Muscle of arm (tissue), 12 donors: ENCODE results near the gene RBM34. TPM values are rescaled to one million over a fixed set of nuclear protein-coding genes. Genes with fewer than 3 reads are reported as not detected.

Experiments used
- DNase-seq: peaks from one replicate; pipeline ENCODE4 v3.0.0-alpha.2; 2013
- polyA plus RNA-seq, 12 donors: library from polyadenylated mRNA; unstranded; fragments of 120-200 nt; gene quantifications; one replicate each; pipeline ENCODE4 v1.2.1, GENCODE V29; 2013; ENCODE audit not compliant: insufficient read length in 12 of 12

The RBM34 gene
- polyA plus RNA-seq, 12 donors, result 58.8 to 186 (median 63.8) TPM; not detected in 1

- no peak for DNase-seq
Observed at GRCh38 chr1:235158680-235159079, 2.4 kb downstream of the RBM34 start.

GRCh38 chr1:235157150-235157549, 3.9 kb downstream of the RBM34 start:
- no peak for DNase-seq

GRCh38 chr1:235156740-235157139, 4.3 kb downstream of the RBM34 start:
- DNase-seq, result no peak

- no peak for DNase-seq
Observed at GRCh38 chr1:235156265-235156664, 4.8 kb downstream of the RBM34 start.

GRCh38 chr1:235152235-235152634, 8.8 kb downstream of the RBM34 start:
- DNase-seq, result no peak

GRCh38 chr1:235151033-235151432, 10.0 kb downstream of the RBM34 start:
- DNase-seq, result no peak

GRCh38 chr1:235149824-235150223, 11.2 kb downstream of the RBM34 start:
- DNase-seq, result no peak

- DNase-seq, result no peak
Observed at GRCh38 chr1:235147269-235147668, 13.8 kb downstream of the RBM34 start.

GRCh38 chr1:235145639-235146038, 15.4 kb downstream of the RBM34 start:
- DNase-seq, result no peak

GRCh38 chr1:235142991-235143390, 18.1 kb downstream of the RBM34 start:
- DNase-seq, result no peak

GRCh38 chr1:235139315-235139714, 21.7 kb downstream of the RBM34 start:
- no peak for DNase-seq

- no peak for DNase-seq
Observed at GRCh38 chr1:235138821-235139220, 22.2 kb downstream of the RBM34 start.

GRCh38 chr1:235136111-235136510, 24.9 kb downstream of the RBM34 start:
- no peak for DNase-seq

- no peak for DNase-seq
Observed at GRCh38 chr1:235134171-235134570, 26.9 kb downstream of the RBM34 start.

GRCh38 chr1:235133086-235133485, 28.0 kb downstream of the RBM34 start:
- no peak for DNase-seq

GRCh38 chr1:235131961-235132360, 29.1 kb downstream of the RBM34 start:
- no peak for DNase-seq

GRCh38 chr1:235130766-235131270, 30.2 kb downstream of the RBM34 start:
- no peak for DNase-seq

GRCh38 chr1:235129774-235130570, 31.1 kb downstream of the RBM34 start:
- DNase-seq, result no peak

GRCh38 chr1:235128456-235129328, 32.4 kb downstream of the RBM34 start, which contains the start of gene TOMM20:
TSS of gene TOMM20 (minus strand) at chr1:235128837. CDS start at chr1:235128715, 122 bp downstream.
- peak; percentile 98 for DNase-seq

GRCh38 chr1:235127732-235128455, 33.2 kb downstream of the RBM34 start:
- no peak for DNase-seq

GRCh38 chr1:235127203-235127602, 33.8 kb downstream of the RBM34 start:
- DNase-seq, result no peak

GRCh38 chr1:235124665-235125064, 36.4 kb downstream of the RBM34 start:
- no peak for DNase-seq
